Measurements from ENCODE around the gene FRMD4B.

DNA sequence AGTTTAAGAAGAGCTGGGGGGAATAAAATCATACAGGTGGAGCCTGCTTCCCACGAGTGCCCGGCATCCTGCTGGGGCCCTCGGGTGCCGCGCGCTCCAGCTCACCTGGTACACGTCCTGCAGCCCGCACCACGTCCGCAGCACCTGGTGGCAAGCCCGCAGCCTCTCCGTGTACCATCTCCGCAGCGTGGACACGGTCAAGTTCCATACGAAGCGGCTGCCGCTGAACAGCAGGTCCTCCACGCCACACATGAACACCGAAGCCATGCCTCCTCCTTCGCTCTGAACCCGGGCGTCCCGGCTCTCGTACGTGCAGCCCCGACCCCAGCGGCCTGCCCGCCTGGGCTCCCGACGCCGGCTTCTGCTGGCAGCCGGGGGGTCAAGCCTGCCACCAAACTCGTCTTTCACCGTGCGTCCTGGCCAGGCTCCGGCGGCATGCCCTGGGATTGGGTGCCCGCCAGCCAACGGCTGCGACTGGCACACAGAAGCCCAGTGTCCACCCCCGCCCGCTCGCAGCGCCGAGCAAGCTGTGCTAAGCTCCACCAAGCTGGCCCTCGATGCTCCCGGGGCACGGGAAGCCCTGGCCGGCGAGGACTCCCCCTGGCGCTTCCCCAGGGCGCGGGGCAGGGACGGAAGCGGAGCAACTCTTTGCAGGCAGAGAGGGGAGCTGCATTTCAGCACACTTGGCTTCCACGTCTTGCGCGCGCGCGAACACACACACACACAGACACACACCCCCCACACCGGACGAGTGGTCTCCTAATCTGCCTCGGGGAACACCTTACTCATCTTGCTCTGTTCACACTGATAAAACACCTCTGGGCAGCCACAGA lies at the start of gene FRMD4B:
- TF ChIP-seq, protein P1, sequence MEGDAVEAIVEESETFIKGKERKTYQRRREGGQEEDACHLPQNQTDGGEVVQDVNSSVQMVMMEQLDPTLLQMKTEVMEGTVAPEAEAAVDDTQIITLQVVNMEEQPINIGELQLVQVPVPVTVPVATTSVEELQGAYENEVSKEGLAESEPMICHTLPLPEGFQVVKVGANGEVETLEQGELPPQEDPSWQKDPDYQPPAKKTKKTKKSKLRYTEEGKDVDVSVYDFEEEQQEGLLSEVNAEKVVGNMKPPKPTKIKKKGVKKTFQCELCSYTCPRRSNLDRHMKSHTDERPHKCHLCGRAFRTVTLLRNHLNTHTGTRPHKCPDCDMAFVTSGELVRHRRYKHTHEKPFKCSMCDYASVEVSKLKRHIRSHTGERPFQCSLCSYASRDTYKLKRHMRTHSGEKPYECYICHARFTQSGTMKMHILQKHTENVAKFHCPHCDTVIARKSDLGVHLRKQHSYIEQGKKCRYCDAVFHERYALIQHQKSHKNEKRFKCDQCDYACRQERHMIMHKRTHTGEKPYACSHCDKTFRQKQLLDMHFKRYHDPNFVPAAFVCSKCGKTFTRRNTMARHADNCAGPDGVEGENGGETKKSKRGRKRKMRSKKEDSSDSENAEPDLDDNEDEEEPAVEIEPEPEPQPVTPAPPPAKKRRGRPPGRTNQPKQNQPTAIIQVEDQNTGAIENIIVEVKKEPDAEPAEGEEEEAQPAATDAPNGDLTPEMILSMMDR (conservative IDR thresholded peaks at IDR 0.05 in 1 of 2, IDR thresholded peaks at IDR 0.05 in 1 of 2; ENCODE audit: low read depth in 1 of 2, low read length in 2 of 2), result peak; percentile 24 to 41
- TF ChIP-seq EZH2 (IDR thresholded peaks at IDR 0.05; ENCODE audit: low read length, missing control alignments), result no peak
